RPMI7951 (cell line): ENCODE measurements around the gene YEATS2. TPM values are rescaled to one million over a fixed set of nuclear protein-coding genes. Genes with fewer than 3 reads are reported as not detected.
"Not testable (repeated sequence)": the region's sequence is repeated elsewhere in the genome, so short reads cannot be mapped to it uniquely, and the experiment has no call there.

Experiments
- DNase-seq: peaks from one replicate; pipeline ENCODE4 v3.0.0-alpha.2; 2012; ENCODE audit warnings: low read depth
- total RNA-seq: library from RNA; depleted of rRNA; stranded (reverse); fragments of >200 nt; shearing (Covaris generic); gene quantifications from 2 replicates; pipeline ENCODE4 v1.2.3, GENCODE V29; 2014

The YEATS2 gene
- total RNA-seq, 1 experiment from 2014 or later, result 33.2 TPM

DNA sequence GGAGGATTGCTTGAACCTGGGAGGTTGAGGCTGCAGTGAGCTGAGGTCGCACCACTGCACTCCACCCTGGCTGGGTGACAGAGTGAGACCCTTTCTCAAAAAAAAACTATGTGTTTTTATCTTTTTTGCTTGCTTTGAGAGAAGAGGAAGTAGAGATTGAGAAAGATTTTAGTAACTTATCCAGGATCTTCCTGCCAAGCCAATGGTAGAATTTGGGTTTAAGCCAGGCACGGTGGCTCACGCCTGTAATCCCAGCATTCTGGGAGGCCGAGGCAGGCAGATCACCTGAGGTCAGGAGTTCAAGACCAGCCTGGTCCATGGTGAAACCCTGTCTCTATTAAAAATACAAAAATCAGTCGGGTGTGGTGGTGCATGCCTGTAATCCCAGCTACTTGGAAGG, 78.9 kb downstream of the YEATS2 start:
- not testable (repeated sequence) for DNase-seq

DNA sequence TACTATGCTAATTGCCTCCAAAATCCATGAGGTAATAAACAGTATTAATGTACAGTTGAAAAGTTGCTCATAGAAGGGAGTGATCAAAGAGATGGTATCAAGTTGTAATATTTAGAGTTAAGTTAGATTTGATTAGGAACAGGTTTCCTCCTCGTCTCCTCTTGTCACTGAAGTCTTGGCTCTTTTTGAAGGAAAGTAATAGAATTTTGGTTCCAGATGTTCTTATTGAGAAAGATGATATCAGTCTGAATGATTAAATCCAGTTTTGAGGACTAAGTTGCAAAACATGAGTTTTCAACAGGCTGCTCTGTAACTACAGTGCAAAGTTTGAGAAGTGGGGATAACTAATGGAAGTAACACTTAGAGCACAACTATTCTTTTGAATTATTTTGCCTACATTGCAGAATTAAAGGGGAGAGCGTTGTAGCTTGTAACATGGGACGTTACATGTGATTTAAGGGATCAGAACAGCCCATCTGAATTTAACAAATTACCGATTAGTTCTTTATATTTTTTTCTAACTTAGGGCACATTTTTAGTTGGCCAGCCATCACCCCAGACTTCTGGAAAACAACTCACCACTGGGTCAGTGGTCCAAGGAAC, 79.5 kb downstream of the YEATS2 start:
- no peak for DNase-seq

GRCh38 chr3:183779896-183780465, 82.4 kb downstream of the YEATS2 start:
- DNase-seq, result no peak

DNA sequence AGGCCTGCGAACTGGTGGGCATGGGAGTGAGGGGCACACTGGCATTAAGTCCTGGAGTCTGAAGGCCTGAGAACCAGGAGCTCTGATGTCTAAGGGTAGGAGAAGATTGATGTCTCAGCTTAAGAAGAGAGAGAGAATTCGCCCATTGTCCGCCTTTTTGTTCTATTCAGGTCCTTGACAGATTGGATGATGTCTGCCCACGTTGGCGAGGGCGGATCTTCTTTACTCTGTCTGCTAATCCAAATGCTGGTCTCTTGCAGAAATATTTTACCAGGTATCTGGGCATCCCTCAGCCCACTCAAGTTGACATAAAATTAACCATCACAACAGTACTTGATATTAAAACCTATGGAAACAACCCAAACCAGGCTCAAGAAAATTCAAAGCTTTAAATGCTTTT, 83.6 kb downstream of the YEATS2 start:
- DNase-seq, result no peak

GRCh38 chr3:183782576-183783276, 85.1 kb downstream of the YEATS2 start:
- DNase-seq, result no peak

DNA sequence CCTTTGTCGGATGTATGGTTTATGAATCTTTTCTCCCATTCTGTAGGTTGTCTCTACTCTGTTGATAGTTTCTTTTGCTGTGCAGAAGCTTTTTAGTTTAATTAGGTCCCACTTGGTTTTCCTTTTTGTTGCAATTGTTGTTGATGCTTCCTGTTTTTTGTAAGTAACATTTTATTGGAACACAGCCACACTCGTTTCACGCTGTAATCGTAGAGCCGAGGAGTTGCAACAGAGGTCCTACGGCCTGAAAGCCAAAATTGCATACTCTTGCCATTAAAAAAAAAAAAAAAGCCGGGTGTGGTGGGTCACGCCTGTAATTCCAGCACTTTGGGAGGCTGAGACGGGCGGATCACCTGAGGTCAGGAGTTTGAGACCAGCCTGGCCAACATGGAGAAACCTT, 86.9 kb downstream of the YEATS2 start:
- DNase-seq, result not testable (repeated sequence)

- no peak for DNase-seq
Measured at GRCh38 chr3:183789826-183790225, 92.2 kb downstream of the YEATS2 start.

DNA sequence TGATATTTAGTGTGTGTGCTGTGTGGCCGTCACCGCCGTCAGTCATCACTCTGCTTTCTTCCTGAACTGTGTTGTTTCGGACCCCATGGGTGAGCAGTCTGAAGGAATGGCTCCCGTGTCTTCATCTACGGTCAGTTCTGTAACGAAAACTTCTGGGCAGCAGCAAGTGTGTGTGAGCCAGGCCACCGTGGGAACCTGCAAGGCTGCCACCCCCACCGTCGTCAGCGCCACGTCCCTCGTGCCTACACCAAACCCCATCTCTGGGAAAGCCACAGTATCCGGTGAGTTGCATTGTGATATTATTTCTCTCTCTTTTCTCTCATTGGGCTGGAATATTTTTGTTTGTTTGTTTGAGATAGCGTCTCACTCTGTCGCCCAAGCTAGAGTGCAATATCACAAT, 93.1 kb downstream of the YEATS2 start:
- no peak for DNase-seq

DNA sequence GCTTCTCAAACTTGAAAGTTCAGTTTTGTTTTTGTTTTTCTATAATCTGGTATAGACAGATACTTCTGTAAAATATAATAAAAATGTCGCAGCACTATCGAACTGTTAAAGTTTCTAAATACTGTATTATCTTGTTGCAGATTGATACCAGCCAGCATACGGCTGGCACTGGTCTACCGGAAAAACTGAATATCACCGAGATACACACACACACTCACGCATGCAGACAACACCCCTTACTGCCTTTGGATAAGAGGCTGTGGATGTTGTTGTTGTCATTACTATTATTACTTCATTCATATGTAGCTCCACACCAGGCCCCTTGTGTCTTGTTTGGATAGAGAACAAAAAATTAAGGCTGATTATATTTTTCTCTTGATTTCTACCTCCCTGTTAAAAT, 95.4 kb downstream of the YEATS2 start:
- DNase-seq, result no peak

- no peak for DNase-seq
Measured at GRCh38 chr3:183794452-183794851, 96.9 kb downstream of the YEATS2 start.

- no peak for DNase-seq
Measured at GRCh38 chr3:183796372-183796771, 98.8 kb downstream of the YEATS2 start.

DNA sequence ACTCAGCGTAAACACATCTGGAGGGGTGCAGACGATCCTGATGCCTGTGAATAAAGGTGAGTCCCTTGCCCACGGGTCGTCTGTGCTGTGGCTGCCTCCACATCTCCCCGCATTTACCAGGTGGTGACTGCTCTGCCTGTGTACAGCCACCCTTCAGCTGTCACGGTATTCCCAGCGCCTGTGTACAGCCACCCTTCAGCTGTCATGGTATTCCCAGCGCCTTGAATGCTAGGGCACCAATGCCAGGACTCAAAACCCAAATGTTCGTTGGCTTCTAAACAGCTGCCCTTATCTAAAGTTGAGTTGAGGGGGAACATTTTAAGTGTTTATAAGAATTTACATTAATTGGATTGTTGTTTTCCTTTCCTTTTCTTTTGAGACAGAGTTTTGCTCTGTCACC, 100.4 kb downstream of the YEATS2 start:
- no peak for DNase-seq

DNA sequence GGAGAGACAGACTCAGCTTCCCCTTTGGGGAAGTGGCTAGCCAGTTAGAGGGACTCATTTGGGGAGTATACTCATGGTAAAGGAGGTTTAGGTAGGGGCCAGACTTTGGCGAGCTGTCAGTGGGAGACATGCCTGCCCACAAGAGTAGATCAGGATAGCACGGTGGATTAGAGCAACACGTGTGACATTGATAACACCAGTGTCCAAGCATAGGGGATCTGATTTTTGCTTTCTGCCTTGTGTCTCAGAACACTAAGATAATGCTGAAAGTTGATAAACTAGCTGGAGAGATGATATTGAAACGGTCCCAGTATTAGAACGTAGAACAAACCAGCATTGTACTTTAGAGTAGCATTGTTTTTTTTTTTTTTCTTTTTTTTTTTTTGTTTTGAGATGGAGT, 101.9 kb downstream of the YEATS2 start:
- no peak for DNase-seq

- DNase-seq, result no peak
Measured at GRCh38 chr3:183800243-183800863, 102.8 kb downstream of the YEATS2 start.

DNA sequence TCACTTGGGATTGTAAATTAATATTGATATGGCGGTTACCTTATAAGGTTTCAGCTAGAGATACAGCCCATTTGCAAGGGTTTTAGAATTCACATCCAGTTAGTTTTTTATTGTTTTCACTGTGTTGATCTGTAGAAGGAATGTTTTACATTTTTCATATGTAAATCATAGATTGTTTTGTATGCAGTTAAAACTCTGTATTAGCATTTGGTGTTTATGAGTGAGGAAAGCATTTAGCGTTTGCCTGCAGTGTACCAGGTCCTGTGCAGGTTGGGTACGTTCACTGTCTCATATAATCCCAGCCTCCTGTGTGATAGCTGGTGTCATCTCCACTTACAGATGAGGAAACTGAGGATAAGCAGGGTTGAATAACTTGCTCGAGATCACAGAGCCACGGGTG, 104.0 kb downstream of the YEATS2 start:
- no peak for DNase-seq

DNA sequence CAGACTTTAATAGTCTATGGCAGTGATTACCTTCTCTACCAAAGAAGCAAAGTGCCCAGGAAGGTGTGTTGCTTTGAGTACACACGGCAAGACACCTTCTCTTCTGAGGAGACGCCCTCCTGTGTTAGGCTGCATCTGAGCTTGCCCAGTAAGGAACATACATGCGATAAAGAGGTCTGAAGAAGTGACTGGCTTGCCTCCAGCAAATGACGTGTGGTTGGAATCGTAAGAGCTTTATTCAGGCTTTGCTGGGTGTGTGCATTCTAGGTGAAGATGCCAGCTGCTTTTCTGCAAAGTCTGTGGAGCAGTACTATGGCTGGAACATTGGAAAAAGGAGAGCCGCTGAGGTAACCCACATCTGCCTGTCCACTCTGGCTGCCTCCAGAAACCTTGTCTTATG, 105.4 kb downstream of the YEATS2 start:
- DNase-seq, result no peak

DNA sequence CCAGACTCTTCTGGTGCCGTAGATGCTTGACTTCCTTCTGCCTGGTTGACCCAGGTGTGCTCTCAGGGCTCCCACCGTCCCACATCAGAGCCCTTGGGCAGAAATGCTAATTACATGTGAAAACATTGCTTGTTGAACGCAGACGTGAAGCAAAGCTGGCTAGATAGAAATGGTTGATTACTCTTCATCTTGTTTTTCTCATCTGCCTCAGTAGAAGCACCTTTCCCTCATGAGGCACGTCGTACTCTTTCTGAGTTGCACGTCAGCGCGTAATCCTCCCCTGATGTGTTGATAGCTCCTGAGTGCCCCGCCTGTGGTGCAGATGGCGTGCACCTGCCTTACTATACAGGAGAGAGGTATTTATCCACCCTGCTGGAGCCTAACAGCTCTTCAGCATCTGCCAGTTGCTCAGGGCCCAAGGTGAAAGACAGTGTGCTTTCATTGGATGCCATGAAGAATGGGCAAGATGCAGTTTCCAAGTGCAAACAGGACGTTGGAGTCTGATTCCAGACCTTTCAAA, 109.7 kb downstream of the YEATS2 start:
- DNase-seq, result no peak

GRCh38 chr3:183807881-183808280, 110.3 kb downstream of the YEATS2 start:
- DNase-seq, result no peak

DNA sequence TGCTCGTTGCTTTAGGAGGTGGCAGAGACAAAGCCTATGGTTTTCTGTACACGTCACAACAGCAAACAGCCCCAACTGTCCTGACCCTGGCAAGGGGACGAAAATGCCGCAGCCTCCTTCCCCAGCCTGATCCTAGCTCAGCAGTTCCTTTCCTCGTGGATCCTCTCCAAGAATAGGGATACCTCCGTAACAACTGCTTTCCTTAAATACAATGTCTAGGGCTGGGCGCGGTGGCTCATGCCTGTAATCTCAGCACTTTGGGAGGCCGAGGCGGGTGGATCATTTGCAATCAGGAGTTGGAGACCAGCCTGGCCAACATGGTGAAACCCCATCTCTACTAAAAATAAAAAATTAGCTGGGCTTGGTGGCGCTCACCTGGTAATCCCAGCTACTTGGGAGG, 110.8 kb downstream of the YEATS2 start:
- no peak for DNase-seq

- DNase-seq, result no peak
Measured at GRCh38 chr3:183809270-183809669, 111.7 kb downstream of the YEATS2 start.

GRCh38 chr3:183810643-183811594, 113.3 kb downstream of the YEATS2 start:
- no peak for DNase-seq

GRCh38 chr3:183811638-183812037, 114.0 kb downstream of the YEATS2 start:
- no peak for DNase-seq
